GM10266 (cell line): ENCODE results near the gene WTAP.
"Not testable (repeated sequence)": the region's sequence is repeated elsewhere in the genome, so short reads cannot be mapped to it uniquely, and the experiment has no call there.

Experiments used
- DNase-seq: peaks from one replicate; pipeline ENCODE4 v3.0.0; 2012; ENCODE audit errors: extremely low spot score
- CTCF ChIP-seq: IDR thresholded peaks from 2 replicates; pipeline ENCODE4 v1.5.1; 2012; ENCODE audit warnings: mild to moderate bottlenecking, low read depth; ENCODE audit not compliant: control insufficient read depth, insufficient read depth; ENCODE audit errors: missing control alignments

The WTAP gene

GRCh38 chr6:159689001-159689400 is 38.3 kb upstream of the WTAP start:
- no peak for DNase-seq
- no peak for TF ChIP-seq CTCF

- not testable (repeated sequence) for DNase-seq
These were observed 37.2 kb upstream of the WTAP start for GRCh38 chr6:159690135-159690534.

GRCh38 chr6:159691133-159691962 is 36.0 kb upstream of the WTAP start:
- DNase-seq = peak; percentile 67
- TF ChIP-seq CTCF = peak; percentile 69

- DNase-seq = no peak
- no peak for TF ChIP-seq CTCF
These were observed 35.4 kb upstream of the WTAP start for GRCh38 chr6:159691963-159692287.

GRCh38 chr6:159692303-159693127 is 34.8 kb upstream of the WTAP start:
- DNase-seq = peak; percentile 69
- TF ChIP-seq CTCF = no peak

- DNase-seq = peak; percentile 90
- no peak for TF ChIP-seq CTCF
These were observed 34.0 kb upstream of the WTAP start, which contains the start of gene SOD2 for GRCh38 chr6:159693128-159693893. Gene SOD2 (minus strand): TSS chr6:159693241. CDS start chr6:159693167, 74 bp downstream.

- no peak for TF ChIP-seq CTCF
- no peak for DNase-seq
These were observed 33.3 kb upstream of the WTAP start for GRCh38 chr6:159693894-159694545.
